GM12873 (cell line): ENCODE data around the gene ZFPM1.

Source experiments
- CTCF ChIP-seq: IDR thresholded peaks from 2 replicates; pipeline ENCODE4 v1.5.1; 2012; ENCODE audit warnings: low read depth, mild to moderate bottlenecking, moderate library complexity, low read length, control low read depth; ENCODE audit not compliant: insufficient read depth; ENCODE audit errors: missing control alignments

Gene ZFPM1

GRCh38 chr16:88566158-88566557 lies 113.1 kb downstream of the ZFPM1 start:
- no peak for TF ChIP-seq CTCF

- no peak for TF ChIP-seq CTCF
Observed at GRCh38 chr16:88568710-88569613, 115.9 kb downstream of the ZFPM1 start.

GRCh38 chr16:88569614-88569984 lies 116.5 kb downstream of the ZFPM1 start:
- no peak for TF ChIP-seq CTCF

GRCh38 chr16:88569985-88570690 lies 117.1 kb downstream of the ZFPM1 start, which contains the start of gene ZC3H18:
Gene ZC3H18, plus strand, starts transcription at chr16:88570403. Its CDS starts 6,721 bp downstream, at chr16:88577124.
- TF ChIP-seq CTCF, result no peak

GRCh38 chr16:88570691-88571092 lies 117.6 kb downstream of the ZFPM1 start:
- TF ChIP-seq CTCF, result no peak

GRCh38 chr16:88575251-88575650 lies 122.2 kb downstream of the ZFPM1 start:
- no peak for TF ChIP-seq CTCF

GRCh38 chr16:88576307-88576706 lies 123.2 kb downstream of the ZFPM1 start:
- TF ChIP-seq CTCF, result no peak
